Fibroblast of skin of right biceps (primary cell): ENCODE results near the gene ASXL1.
"Not testable (repeated sequence)": the region's sequence is repeated elsewhere in the genome, so short reads cannot be mapped to it uniquely, and the experiment has no call there.

ENCODE experiments used
- DNase-seq: peaks from one replicate; pipeline ENCODE4 v3.0.0-alpha.2; 2013

The ASXL1 gene

DNA sequence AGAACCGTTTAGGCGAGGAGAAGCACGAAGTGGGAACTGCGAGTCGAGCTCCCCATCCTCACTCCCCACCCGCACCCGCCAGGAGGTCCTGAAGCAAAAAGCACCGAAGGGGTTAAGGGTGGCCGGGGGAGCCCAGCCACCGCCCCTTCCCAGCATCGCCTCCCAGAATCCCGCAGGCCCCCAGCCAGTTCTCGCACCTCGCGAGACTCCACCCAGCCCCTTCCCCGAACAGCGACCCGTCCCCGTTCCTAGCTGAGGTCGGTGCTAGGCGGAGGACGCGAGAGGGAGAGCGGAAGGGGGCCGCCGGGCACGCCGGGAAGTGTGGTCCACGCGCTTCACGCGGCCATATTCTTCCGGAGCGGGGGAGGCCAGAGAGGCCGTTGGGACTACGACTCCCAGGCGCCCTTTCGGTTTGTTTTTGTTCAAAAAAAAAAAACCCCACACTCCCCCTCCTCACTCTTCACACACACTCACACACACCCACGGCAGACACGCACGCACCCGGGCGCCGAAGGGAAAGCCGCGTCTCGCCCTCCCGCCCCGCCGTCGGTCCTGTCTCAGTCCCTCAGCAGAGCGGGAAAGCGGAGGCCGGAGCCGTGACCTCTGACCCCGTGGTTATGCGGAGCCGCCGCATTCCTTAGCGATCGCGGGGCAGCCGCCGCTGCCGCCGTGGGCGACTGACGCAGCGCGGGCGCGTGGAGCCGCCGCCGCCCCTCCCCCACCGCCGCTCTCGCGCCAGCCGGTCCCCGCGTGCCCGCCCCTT lies at the start of gene ASXL1:
Gene ASXL1, plus strand, starts transcription at position 463 of the 763 bp plus-strand sequence. CDS start 445 bp downstream, outside the sequence.
- peak; percentile 98 for DNase-seq

GRCh38 chr20:32312718-32313424 lies 45.3 kb upstream of the ASXL1 start:
- no peak for DNase-seq

- DNase-seq, result no peak
Measured at GRCh38 chr20:32314768-32315167, 43.4 kb upstream of the ASXL1 start.

DNA sequence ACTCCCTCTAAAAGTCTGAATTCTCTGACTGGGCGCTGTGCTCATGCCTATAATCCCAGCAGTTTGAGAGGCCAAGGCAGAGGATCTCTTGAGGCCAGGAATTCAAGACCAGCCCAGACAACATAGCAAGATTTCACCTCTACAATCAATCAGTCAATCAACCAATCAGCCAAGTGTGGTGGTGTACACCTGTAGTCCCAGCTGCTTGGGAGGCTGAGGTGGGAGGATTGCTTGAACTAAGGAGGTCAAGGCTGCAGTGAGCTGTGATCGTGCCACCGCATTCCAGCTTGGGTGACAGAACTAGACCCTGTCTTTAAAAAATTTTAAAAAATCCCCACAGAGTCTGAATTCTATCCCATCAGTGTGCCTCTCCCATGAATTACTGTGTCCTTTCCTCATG lies 42.7 kb upstream of the ASXL1 start:
- no peak for DNase-seq

GRCh38 chr20:32315891-32316290 lies 42.2 kb upstream of the ASXL1 start:
- DNase-seq, result no peak

DNA sequence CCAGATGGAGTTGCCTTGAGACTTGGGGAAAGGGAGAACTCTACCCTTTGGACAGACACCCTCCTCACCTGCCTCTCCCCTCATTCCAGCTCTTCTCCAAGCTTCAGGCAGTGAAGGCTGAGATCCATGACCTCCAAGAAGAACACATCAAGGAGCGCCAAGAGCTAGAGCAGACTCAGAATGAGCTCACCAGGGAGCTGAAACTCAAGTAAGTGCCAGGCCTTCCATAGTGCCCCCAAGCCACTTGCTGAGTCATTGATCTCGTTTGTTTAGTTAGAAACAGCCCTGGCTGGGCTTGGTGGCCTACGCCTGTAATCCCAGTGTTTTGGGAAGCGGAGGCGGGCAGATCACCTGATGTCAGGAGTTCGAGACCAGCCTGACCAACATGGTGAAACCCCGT lies 41.5 kb upstream of the ASXL1 start:
- no peak for DNase-seq

- no peak for DNase-seq
Measured at GRCh38 chr20:32319100-32319499, 39.0 kb upstream of the ASXL1 start.

DNA sequence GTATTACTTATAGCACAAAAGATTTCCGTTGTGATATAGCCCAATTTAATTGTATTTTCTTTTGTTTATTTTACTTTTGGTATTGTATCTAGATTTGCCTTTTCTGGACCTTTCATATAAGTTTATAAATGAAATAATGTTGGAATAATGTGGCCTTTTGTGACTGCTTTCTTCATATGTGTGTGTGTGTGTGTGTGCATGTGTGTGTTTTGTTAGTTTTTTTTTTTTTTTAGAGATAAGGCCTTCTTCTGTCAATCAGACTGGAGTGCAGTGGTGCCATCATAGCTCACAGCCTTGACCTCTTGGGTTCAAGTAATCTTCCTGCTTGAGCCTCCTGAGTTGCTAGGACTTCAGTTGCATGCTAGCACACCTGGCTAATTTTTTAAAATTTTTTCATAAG lies 37.8 kb upstream of the ASXL1 start:
- no peak for DNase-seq

DNA sequence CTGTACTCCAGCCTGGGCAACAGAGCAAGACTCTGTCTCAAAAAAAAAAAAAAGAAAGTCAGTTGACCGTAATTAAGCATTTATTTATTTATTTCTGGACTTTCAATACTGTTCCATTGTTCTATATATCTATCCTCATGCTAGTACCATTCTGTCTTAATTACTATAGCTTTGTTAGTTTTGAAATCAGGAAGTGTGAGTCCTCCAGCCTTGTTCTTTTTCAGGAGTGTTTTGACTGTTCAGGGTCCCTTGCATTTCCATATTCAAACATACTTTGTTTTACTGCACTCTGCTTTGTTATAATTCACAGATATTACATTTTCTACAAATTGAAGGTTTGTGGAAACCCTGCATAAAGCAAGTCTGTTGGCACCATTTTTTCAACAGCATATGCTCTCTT lies 36.7 kb upstream of the ASXL1 start:
- DNase-seq, result no peak

DNA sequence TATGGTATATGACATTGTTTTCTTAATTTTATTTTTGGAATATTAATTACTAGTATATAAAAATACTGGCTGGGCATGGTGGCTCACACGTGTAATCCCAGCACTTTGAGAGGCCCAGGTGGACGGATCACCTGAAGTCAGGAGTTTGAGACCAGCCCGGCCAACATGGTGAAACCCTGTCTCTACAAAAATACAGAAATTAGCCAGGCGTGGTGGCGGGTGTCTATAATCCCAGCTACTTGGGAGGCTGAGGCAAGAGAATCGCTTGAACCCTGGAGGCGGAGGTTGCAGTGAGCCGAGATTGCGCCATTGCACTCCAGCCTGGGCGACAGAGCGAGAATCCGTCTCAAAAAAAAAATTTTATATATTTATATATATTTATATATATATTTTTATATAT lies 35.9 kb upstream of the ASXL1 start:
- DNase-seq, result not testable (repeated sequence)

GRCh38 chr20:32323761-32324160 lies 34.4 kb upstream of the ASXL1 start:
- not testable (repeated sequence) for DNase-seq

DNA sequence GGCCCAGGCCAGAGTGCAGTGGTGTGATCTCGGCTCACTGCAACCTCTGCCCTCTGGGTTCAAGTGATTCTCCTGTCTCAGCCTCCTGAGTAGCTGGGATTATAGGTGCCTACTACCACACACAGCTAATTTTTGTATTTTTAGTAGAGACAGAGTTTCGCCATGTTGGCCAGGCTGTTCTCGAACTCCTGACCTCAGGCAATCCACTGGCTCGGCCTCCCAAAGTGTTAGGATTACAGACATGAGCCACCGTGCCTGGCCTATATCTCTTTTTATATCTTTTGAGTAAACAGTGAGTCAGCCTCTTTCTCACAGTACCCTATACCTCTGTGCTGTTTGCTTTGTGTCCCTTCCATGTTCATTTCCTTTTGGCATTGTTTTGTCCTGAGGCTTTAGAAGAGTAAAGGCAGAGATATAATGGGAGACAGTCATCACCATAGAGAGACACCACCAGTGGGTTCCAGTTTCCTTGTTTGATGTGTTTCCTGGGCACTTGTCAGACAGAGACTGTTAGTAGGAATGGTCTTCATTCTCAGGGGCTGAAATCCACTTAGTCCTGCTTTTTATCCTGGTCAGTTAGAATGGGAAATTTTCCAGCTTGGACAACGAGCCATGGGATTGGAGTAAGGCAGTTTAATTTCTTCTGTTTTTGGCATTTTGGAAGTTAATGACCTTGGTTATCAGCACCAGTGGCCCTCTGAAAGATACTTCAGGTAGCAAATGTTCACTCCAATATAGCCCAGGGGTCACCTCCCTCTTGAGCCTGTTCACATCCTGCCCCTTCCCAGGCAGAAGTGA lies 32.2 kb upstream of the ASXL1 start:
- peak; percentile 74 for DNase-seq

DNA sequence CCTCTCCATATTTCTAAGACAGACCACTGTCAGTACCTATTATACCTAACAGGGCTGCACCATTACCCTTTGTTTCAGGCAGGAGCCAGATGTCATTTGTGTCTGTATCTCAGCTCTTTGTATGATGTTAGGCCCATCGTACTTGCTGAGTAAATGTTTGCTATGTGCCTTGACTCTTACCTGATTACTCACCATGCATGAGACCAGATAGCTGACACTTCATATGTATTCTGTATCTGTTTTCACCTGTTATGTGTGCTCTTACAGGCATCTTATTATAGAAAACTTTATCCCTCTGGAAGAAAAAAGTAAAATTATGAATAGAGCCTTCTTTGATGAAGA lies 31.7 kb upstream of the ASXL1 start:
- DNase-seq, result no peak

DNA sequence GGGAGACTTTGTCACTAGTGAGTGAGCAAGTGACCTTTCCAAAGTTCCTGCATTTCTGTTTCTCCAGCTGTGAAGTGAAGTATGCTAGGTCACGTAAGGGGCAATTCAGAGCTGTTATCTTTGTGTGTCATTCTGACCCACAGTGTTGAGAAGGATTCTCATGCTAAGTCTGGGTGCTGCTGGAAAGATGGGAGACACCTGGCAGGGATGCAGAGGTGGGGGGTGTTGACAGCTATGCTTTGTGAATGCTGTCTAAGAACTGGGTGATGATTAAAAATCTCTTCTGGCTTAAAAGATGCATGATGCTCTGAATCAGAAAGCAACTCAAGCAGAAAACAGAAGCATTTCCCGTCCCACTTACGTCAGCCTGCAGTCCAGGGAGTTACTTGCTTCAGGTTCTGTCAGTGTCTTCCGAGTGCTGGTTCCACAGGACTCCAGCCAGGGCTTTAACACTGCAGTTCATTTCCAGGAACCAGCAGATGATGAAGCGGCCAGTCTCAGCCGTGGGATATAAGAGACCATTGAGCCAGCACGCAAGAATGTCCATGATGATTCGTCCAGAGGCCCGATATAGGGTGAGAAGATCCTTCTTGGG lies 30.9 kb upstream of the ASXL1 start:
- peak; percentile 73 for DNase-seq

DNA sequence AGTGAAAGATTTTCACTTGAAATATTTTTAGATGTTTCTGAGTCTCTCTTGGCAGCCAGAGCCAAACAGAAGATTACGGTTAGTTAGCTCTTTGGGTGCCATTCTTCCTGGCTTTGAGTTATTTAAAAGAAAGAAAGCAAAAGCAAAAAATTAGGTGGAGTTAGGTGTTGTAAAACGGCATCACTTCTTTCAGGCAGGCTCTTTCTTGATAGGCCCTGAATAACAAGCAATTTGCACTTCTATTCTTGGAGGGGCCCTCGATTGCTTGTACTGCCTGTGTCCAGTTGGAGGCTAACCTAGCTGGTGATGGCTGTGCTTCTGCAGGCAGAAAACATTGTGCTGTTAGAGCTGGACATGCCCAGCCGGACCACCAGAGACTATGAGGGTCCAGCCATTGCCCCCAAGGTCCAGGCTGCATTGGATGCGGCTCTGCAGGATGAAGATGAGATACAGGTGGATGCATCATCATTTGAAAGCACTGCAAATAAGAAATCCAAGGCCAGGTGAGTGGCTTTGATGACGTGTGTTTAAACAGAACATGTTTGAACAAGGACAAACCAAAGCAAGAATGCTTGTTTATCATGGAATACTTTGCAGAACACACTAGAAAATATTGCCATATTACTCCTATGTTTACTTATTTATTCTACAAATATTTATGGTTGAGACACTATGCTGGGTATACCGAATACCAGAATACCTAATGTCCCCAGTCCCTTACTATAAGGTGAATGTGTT lies 28.1 kb upstream of the ASXL1 start:
- DNase-seq, result no peak

- DNase-seq, result no peak
Measured at GRCh38 chr20:32330555-32330897, 27.6 kb upstream of the ASXL1 start.

DNA sequence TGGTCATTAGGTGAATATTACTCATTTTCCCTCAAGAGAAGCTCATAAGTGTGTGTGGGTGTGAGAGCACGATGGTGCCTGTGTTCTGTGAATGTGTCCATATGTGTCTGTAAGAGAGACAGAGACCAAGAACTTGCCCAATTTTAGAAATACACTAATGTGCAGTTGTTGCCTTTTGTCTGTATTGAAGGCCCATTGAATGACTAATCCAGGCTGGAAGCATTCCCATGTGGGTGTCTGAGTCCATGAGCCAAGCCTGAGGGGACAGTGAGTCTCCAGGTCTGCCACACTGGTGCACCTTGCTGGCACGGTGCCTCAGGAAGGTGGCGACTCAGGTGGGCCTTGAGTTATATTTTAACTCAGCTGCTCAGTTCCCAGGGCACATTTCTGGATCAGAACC lies 25.5 kb upstream of the ASXL1 start:
- peak; percentile 61 for DNase-seq

GRCh38 chr20:32333181-32333987 lies 24.7 kb upstream of the ASXL1 start:
- DNase-seq, result no peak

- no peak for DNase-seq
Measured at GRCh38 chr20:32333988-32334885, 23.9 kb upstream of the ASXL1 start.

- peak; percentile 45 for DNase-seq
Measured at GRCh38 chr20:32336918-32337347, 21.2 kb upstream of the ASXL1 start.
